H1 (cell line): Measurements from ENCODE around the gene ADCK2. TPM values are rescaled to one million over a fixed set of nuclear protein-coding genes. Genes with fewer than 3 reads are reported as not detected.

Experiments used
- CTCF ChIA-PET: fragments of 300-600 bp; sonication (Branson Sonifier 250); formaldehyde crosslinking; loops from one replicate; lab custom pipeline; 2021; ENCODE audit not compliant: partially characterized antibody; lab: Charles Lee
- POLR2A ChIA-PET: fragments of 300-600 bp; sonication (Branson Sonifier 250); formaldehyde crosslinking; loops from one replicate; lab custom pipeline; 2021; ENCODE audit warnings: inconsistent platforms; ENCODE audit not compliant: partially characterized antibody; lab: Charles Lee
- DNase-seq, 2 experiments: peaks; one replicate each; pipeline versions ENCODE4 v3.0.0 to v3.0.0-alpha.2; 2010 to 2022; ENCODE audit warnings: low spot score in 2 of 2, low read depth in 1 of 2, mixed read lengths in 1 of 2
- FAIRE-seq: peaks from 2 replicates; lab custom pipeline; 2011; peaks lifted over from hg19 to GRCh38; lab: Jason Lieb, UNC
- H2AFZ ChIP-seq: 2 replicates; pipeline ENCODE4 v1.8.1; 2012; ENCODE audit warnings: low read length, inconsistent platforms
- H2AK5ac ChIP-seq: 2 replicates; pipeline ENCODE4 v1.6.1; 2013; ENCODE audit warnings: low read depth, low read length
- H2BK120ac ChIP-seq: replicated peaks from 2 replicates; pipeline ENCODE3; 2013; ENCODE audit warnings: low read depth, low read length, inconsistent platforms
- H2BK12ac ChIP-seq: 2 replicates; pipeline ENCODE4 v1.6.1; 2013; ENCODE audit warnings: low read depth, low read length
- H2BK15ac ChIP-seq: 2 replicates; pipeline ENCODE4 v1.6.1; 2013; ENCODE audit warnings: low read length
- H2BK20ac ChIP-seq: 2 replicates; pipeline ENCODE4 v1.6.1; 2013; ENCODE audit warnings: low read length
- H2BK5ac ChIP-seq: 2 replicates; pipeline ENCODE4 v1.6.1; 2013; ENCODE audit warnings: low read depth, low read length
- H3K14ac ChIP-seq: 2 replicates; pipeline ENCODE4 v1.6.1; 2013; ENCODE audit warnings: inconsistent platforms; ENCODE audit not compliant: insufficient read length
- H3K18ac ChIP-seq: 2 replicates; pipeline ENCODE4 v1.6.1; 2013; ENCODE audit warnings: low read length; ENCODE audit errors: extremely low read depth
- H3K23ac ChIP-seq: 2 replicates; pipeline ENCODE4 v1.6.1; 2013; ENCODE audit warnings: inconsistent platforms; ENCODE audit not compliant: insufficient read length
- H3K23me2 ChIP-seq: 2 replicates; pipeline ENCODE4 v1.6.1; 2013; ENCODE audit warnings: low read depth, low read length
- H3K27ac ChIP-seq: 2 replicates; pipeline ENCODE4 v1.6.1; 2011; ENCODE audit warnings: low read depth, low read length, inconsistent platforms
- H3K27me3 ChIP-seq, 4 experiments: replicated peaks in 1 of 4; 1 replicate in 1 of 4; 2 replicates in 3 of 4; pipeline versions ENCODE4 v1.6.1 to v1.8.1; 2011 to 2013; ENCODE audit warnings: low read length in 3 of 4, mild to moderate bottlenecking in 3 of 4, inconsistent platforms in 2 of 4, mixed read lengths in 2 of 4, moderate library complexity in 1 of 4; ENCODE audit not compliant: control insufficient read depth in 3 of 4, insufficient read depth in 3 of 4; ENCODE audit errors: extremely low read depth in 1 of 4
- H3K36me3 ChIP-seq, 4 experiments: 2 replicates each; pipeline versions ENCODE4 v1.6.1 to v1.8.1; 2011 to 2013; ENCODE audit warnings: mild to moderate bottlenecking in 4 of 4, low read length in 3 of 4, moderate library complexity in 2 of 4, control low read depth in 1 of 4, inconsistent platforms in 1 of 4; ENCODE audit not compliant: insufficient read depth in 4 of 4, control insufficient read depth in 2 of 4
- H3K4ac ChIP-seq: replicated peaks from 2 replicates; pipeline ENCODE3; 2013; ENCODE audit warnings: low read length, low read depth, mixed read lengths, inconsistent platforms; ENCODE audit not compliant: insufficient read length
- H3K4me1 ChIP-seq, 4 experiments: replicated peaks in 1 of 4; 1 replicate in 1 of 4; 2 replicates in 3 of 4; pipeline versions ENCODE4 v1.6.1 to v1.8.1; 2011 to 2013; ENCODE audit warnings: low read length in 3 of 4, inconsistent platforms in 2 of 4, mixed read lengths in 1 of 4; ENCODE audit not compliant: insufficient read depth in 4 of 4, control insufficient read depth in 3 of 4
- H3K4me2 ChIP-seq, 2 experiments: 2 replicates each; pipeline versions ENCODE4 v1.6.1 to v1.8.1; 2011 to 2013; ENCODE audit warnings: low read depth in 2 of 2, low read length in 2 of 2, control low read depth in 1 of 2, inconsistent platforms in 1 of 2, mild to moderate bottlenecking in 1 of 2; ENCODE audit not compliant: insufficient read depth in 1 of 2
- H3K4me3 ChIP-seq, 4 experiments: fragments of 200-600, 300-600 bp in 1 of 4; sonication (generic), shearing (Covaris generic), sonication (Bioruptor Twin) in 1 of 4; 2 replicates each; pipeline versions ENCODE4 v1.5.1 to v1.8.1; 2011 to 2016; ENCODE audit warnings: low read length in 4 of 4, low read depth in 3 of 4, control low read depth in 2 of 4, inconsistent platforms in 2 of 4, mild to moderate bottlenecking in 2 of 4, mixed read lengths in 1 of 4, moderate library complexity in 1 of 4; ENCODE audit not compliant: insufficient read depth in 2 of 4; ENCODE audit errors: extremely low read depth in 1 of 4
- H3K56ac ChIP-seq: replicated peaks from 2 replicates; pipeline ENCODE3; 2013; ENCODE audit warnings: low read depth, mild to moderate bottlenecking, mixed read lengths, low read length, inconsistent platforms; ENCODE audit not compliant: insufficient read length
- H3K79me1 ChIP-seq: 2 replicates; pipeline ENCODE4 v1.6.1; 2013; ENCODE audit warnings: low read depth, low read length, control low read depth
- H3K79me2 ChIP-seq, 2 experiments: 2 replicates each; pipeline versions ENCODE4 v1.6.1 to v1.8.1; 2012 to 2013; ENCODE audit warnings: low read length in 2 of 2, mild to moderate bottlenecking in 2 of 2, inconsistent platforms in 1 of 2; ENCODE audit not compliant: insufficient read depth in 2 of 2, control insufficient read depth in 1 of 2
- H3K9ac ChIP-seq, 4 experiments: replicated peaks in 1 of 4; 1 replicate in 1 of 4; 2 replicates in 3 of 4; pipeline versions ENCODE4 v1.6.1 to v1.8.1; 2011 to 2013; ENCODE audit warnings: low read depth in 3 of 4, low read length in 3 of 4, control low read depth in 2 of 4, mild to moderate bottlenecking in 2 of 4, moderate library complexity in 2 of 4, inconsistent platforms in 1 of 4; ENCODE audit errors: extremely low read depth in 1 of 4
- H3K9me3 ChIP-seq, 2 experiments: 2 replicates each; pipeline versions ENCODE4 v1.6.1 to v1.8.1; 2012 to 2013; ENCODE audit warnings: mild to moderate bottlenecking in 2 of 2, moderate library complexity in 2 of 2, control low read depth in 1 of 2, inconsistent platforms in 1 of 2, low read depth in 1 of 2, low read length in 1 of 2, mixed read lengths in 1 of 2; ENCODE audit not compliant: insufficient read depth in 2 of 2
- H4K20me1 ChIP-seq, 2 experiments: replicated peaks in 1 of 2; 2 replicates each; pipeline versions ENCODE3 to v1.8.1; 2011 to 2013; ENCODE audit warnings: inconsistent platforms in 2 of 2, low read length in 2 of 2, mild to moderate bottlenecking in 1 of 2; ENCODE audit not compliant: insufficient read depth in 2 of 2, control insufficient read depth in 1 of 2
- H4K5ac ChIP-seq: 2 replicates; pipeline ENCODE4 v1.6.1; 2013; ENCODE audit warnings: low read length, low read depth, mixed read lengths, inconsistent platforms; ENCODE audit not compliant: insufficient read length
- H4K8ac ChIP-seq: 2 replicates; pipeline ENCODE4 v1.8.0; 2013; ENCODE audit warnings: mild to moderate bottlenecking, moderate library complexity, low read length, inconsistent platforms; ENCODE audit not compliant: insufficient read depth; ENCODE audit errors: extremely low read depth
- H4K91ac ChIP-seq: replicated peaks from 2 replicates; pipeline ENCODE3; 2013; ENCODE audit warnings: low read length, mixed read lengths, inconsistent platforms; ENCODE audit not compliant: insufficient read length
- EP300 ChIP-seq, 2 experiments: IDR thresholded peaks; 1 replicate in 1 of 2; 2 replicates in 1 of 2; pipeline ENCODE4 v1.6.1; 2011 to 2012; ENCODE audit warnings: low read depth in 2 of 2, low read length in 2 of 2, mild to moderate bottlenecking in 2 of 2, borderline replicate concordance in 1 of 2, inconsistent platforms in 1 of 2, moderate library complexity in 1 of 2
- WGBS, 2 experiments: shearing (Covaris generic) in 1 of 2; methylation state at CpG; one replicate each; pipeline versions ENCODE4 v1.1.6 to v1.1.7; 2013 to 2015; ENCODE audit warnings: low lambda C conversion rate in 2 of 2, mixed read lengths in 2 of 2, inconsistent platforms in 1 of 2, low coverage in 1 of 2, missing lambda C conversion rate in 1 of 2; ENCODE audit not compliant: insufficient replicate concordance in 2 of 2, insufficient coverage in 1 of 2, insufficient read length in 1 of 2; ENCODE audit errors: extremely low coverage in 1 of 2, missing lambda C conversion rate in 1 of 2; 5-methylcytosine and 5-hydroxymethylcytosine counted together
- long read RNA-seq, 2 experiments: library from RNA in 1 of 2; library from capped mRNA in 1 of 2; stranded (forward); transcript quantifications; one replicate each; pipeline ENCODE4 v2.0.0, GENCODE V29; 2021; ENCODE audit warnings: inconsistent platforms in 1 of 2
- polyA minus RNA-seq, 3 experiments: library from RNA; depleted of rRNA, polyadenylated mRNA; stranded (reverse); fragments of >200 nt; gene quantifications; 1 replicate in 2 of 3; 2 replicates in 1 of 3; pipeline ENCODE4 v1.2.3, GENCODE V29; 2011
- polyA plus RNA-seq, 7 experiments: library from polyadenylated mRNA; depleted of rRNA in 3 of 7; stranded (reverse) in 5 of 7; unstranded in 2 of 7; fragments of >200 nt in 5 of 7; fragments of 200-250 nt in 2 of 7; gene quantifications; 1 replicate in 5 of 7; 2 replicates in 1 of 7; 4 replicates in 1 of 7; pipeline versions ENCODE4 v1.2.1 to v1.2.3, GENCODE V29; 2011 to 2013; ENCODE audit warnings: missing spikeins in 2 of 7, mixed read lengths in 2 of 7
- total RNA-seq: library from RNA; stranded (reverse); fragmentation: NEBNext Ultra II Directional; extraction: Animal tissue kit (Norgen Biotek cat#: 25700); gene quantifications from 2 replicates; pipeline ENCODE4 v1.2.1, GENCODE V29; 2021

The ADCK2 gene, protein sequence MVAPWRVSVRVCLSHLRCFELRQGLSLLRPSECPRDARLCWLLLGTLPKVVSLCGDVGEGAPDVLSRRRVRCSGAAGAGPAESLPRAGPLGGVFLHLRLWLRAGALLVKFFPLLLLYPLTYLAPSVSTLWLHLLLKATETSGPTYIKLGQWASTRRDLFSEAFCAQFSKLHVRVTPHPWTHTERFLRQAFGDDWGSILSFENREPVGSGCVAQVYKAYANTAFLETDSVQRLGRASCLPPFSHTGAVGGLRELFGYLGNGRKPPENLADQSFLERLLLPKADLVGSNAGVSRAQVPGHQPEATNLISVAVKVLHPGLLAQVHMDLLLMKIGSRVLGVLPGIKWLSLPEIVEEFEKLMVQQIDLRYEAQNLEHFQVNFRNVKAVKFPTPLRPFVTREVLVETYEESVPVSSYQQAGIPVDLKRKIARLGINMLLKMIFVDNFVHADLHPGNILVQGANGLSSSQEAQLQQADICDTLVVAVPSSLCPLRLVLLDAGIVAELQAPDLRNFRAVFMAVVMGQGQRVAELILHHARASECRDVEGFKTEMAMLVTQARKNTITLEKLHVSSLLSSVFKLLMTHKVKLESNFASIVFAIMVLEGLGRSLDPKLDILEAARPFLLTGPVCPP
- total RNA-seq (10.3 and 11.7 TPM in 2 replicates), polyA plus RNA-seq (2011; rRNA removed) (6.9 and 9.8 TPM in 2 replicates), polyA minus RNA-seq (2011; rRNA and poly(A)+ RNA removed) (8.7 and 8.9 TPM in 2 replicates)
- polyA plus RNA-seq (2011; cell fraction: cytosol; rRNA removed) = 8.6 TPM
- 9.1 TPM for polyA plus RNA-seq (2011; cell fraction: nucleus; rRNA removed)
- 7.5 to 12.1 TPM (median 10.2 TPM) in 4 replicates for polyA plus RNA-seq (2012, experiment 1 of 2)
- polyA plus RNA-seq (2012, experiment 2 of 2) = 14.6 TPM
- 6.7 TPM for polyA plus RNA-seq (2013, experiment 1 of 2)
- polyA plus RNA-seq (2013, experiment 2 of 2) = 6.8 TPM
- 4.6 TPM for polyA minus RNA-seq (2011; cell fraction: cytosol; rRNA and poly(A)+ RNA removed)
- 4.7 TPM for polyA minus RNA-seq (2011; cell fraction: nucleus; rRNA and poly(A)+ RNA removed)
- long read RNA-seq, experiment 1, partial matches to known transcripts = 2 of 7 reads
- long read RNA-seq, experiment 1, other reads (novel, unspliced or antisense) = 2 of 7 reads
- long read RNA-seq, experiment 2, partial matches to known transcripts = 1 of 2 reads
- long read RNA-seq, experiment 2, other reads (novel, unspliced or antisense) = 1 of 2 reads

DNA sequence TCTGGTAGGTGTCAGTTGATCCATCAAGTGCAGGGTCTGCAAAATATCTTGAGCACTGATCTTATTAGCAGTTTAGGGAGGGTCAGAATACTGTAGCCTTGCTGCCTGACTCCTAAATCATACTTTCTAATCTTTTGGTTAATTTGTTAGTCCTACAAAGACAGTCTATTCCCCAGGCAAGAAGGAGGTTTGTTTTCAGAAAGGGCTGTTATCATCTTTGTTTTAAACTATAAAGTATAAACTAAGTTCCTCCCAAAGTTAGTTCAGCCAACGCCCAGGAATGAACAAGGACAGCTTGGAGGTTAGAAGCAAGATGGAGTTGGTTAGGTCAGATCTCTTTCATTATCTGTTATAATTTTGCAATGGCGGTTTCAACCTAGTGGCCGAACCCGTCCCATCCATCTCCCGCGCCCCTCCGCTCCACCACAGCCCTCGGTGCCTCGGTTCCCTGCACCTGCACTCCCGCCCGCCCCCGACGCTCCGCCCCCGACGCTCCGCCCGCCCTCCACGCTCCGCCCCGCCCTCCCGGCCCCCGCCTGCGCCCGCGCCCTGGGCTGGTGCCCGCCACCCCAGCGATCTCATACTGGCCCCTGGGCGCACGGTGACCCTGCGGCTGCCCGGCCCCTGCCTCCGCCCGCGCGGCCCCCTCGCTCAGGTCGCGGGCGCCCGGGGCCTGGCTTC is at the start of gene ADCK2:
Gene ADCK2, plus strand, starts transcription at position 564 of the 681 bp plus-strand sequence. CDS start 386 bp downstream, outside the sequence.
- Histone ChIP-seq H3K79me1 (no peaks in the 10 kb centered on the region), H2AK5ac (no peak within 1 kb of the TSS), H3K27me3 (peaks cover 0 to 8% (median 2%) of the 10 kb centered on the region in 4 experiments; a peak in 3 of 7 replicates), H2BK12ac (peak within 1 kb of the TSS; percentile 14; the same call in 1 of the 2 replicates), H4K5ac (peak within 1 kb of the TSS; percentile 51), H3K9me3 (no peaks in the 10 kb centered on the region), H3K79me2 (no peaks in the 10 kb centered on the region), H2BK5ac (no peak within 1 kb of the TSS; the same call in 1 of the 2 replicates), H3K27ac (no peak within 1 kb of the TSS), H3K4me2 (peak within 1 kb of the TSS; percentile 70 to 98), H3K23ac (no peak within 1 kb of the TSS), H3K4me1 (peaks cover 0 to 6% (median 2%) of the 10 kb centered on the region in 4 experiments; a peak in 5 of 7 replicates), H3K4me3 (peak within 1 kb of the TSS; percentile 35 to 76 (median 67)), H3K56ac (peak within 1 kb of the TSS; percentile 73), H2AFZ (peak within 1 kb of the TSS; percentile 72), H4K91ac (peak within 1 kb of the TSS; percentile 38), H2BK15ac (no peak within 1 kb of the TSS), H2BK20ac (no peak within 1 kb of the TSS; the same call in 1 of the 2 replicates), H3K9ac (peak within 1 kb of the TSS; percentile 14 to 42 (median 37); a peak in 6 of 7 replicates), H2BK120ac (peak within 1 kb of the TSS; percentile 72), H3K4ac (no peak within 1 kb of the TSS), H3K23me2 (peaks cover 5% of the 10 kb centered on the region; the same call in 1 of the 2 replicates), H3K18ac (peak within 1 kb of the TSS; percentile 60), H3K36me3 (no peaks in the 10 kb centered on the region), H4K20me1 (no peaks in the 10 kb centered on the region), H4K8ac (no peak within 1 kb of the TSS; the same call in 1 of the 2 replicates), H3K14ac (no peak within 1 kb of the TSS)
- FAIRE-seq (no peak), DNase-seq (no peak)
- POLR2A ChIA-PET = interaction anchor here (0.7 to 1.4 kb wide), 4 partner anchors 17 to 194 kb away, joined by 3 read pairs; partner anchors contain the start of gene NDUFB2
- CTCF ChIA-PET = interaction anchor here (0.8 to 2.9 kb wide), 4 partner anchors 13 to 139 kb away, joined by 3 to 10 read pairs (median 4); no protein-coding TSS in a partner anchor
- 4% methylated on average over 21 of the region's 41 CpGs; no CpG with 5 or more reads in 1 of the 2 experiments for WGBS, 2 experiments
- no peak for TF ChIP-seq EP300 (IDR thresholded peaks at IDR 0.05; ENCODE audit: borderline replicate concordance in 1 of 2, low read depth in 2 of 2, low read length in 2 of 2)
